Left ventricle myocardium inferior (tissue), 1 donor: Measurements from ENCODE around the gene CPEB1. TPM values are rescaled to one million over a fixed set of nuclear protein-coding genes. Genes with fewer than 3 reads are reported as not detected.
"Not testable (repeated sequence)": the region's sequence is repeated elsewhere in the genome, so short reads cannot be mapped to it uniquely, and the experiment has no call there.

Experiments used
- DNase-seq: peaks from one replicate; pipeline ENCODE4 v3.0.0-alpha.2; 2020
- H3K27ac ChIP-seq: fragments of 200-600 bp; replicated peaks from 2 replicates; pipeline ENCODE4 v1.8.0; 2021
- H3K27me3 ChIP-seq: fragments of 200-600 bp; 2 replicates; pipeline ENCODE4 v1.8.0; 2021; ENCODE audit warnings: low read depth
- H3K36me3 ChIP-seq: fragments of 200-600 bp; 2 replicates; pipeline ENCODE4 v1.8.0; 2021
- H3K4me1 ChIP-seq: fragments of 200-600 bp; 2 replicates; pipeline ENCODE4 v1.8.0; 2021
- H3K4me3 ChIP-seq: fragments of 200-600 bp; 2 replicates; pipeline ENCODE4 v1.8.0; 2021; ENCODE audit warnings: mild to moderate bottlenecking, moderate library complexity
- H3K9me3 ChIP-seq: fragments of 200-600 bp; replicated peaks from 2 replicates; pipeline ENCODE4 v1.8.0; 2021
- CTCF ChIP-seq: fragments of 200-600 bp; IDR thresholded peaks from 2 replicates; pipeline ENCODE4 v1.8.0; 2021; ENCODE audit warnings: antibody characterized with exemption, mild to moderate bottlenecking, borderline replicate concordance
- intact Hi-C: fragments of 100-400 bp; cut with micrococcal nuclease; formaldehyde crosslinking; loops from one replicate; pipeline ENCODE4 v1.11.0; 2022
- total RNA-seq: library from RNA; stranded (reverse); fragmentation: NEBNext Ultra II Directional; extraction: Animal tissue kit (Norgen Biotek cat#: 25700); gene quantifications from one replicate; pipeline ENCODE4 v1.2.1, GENCODE V29; 2021
- donor health status: DM: no; HTN: yes; CAD: no; lungs with severe emphysema.

CPEB1 gene
- total RNA-seq, 1 donor from 2014 or later = 1.6 TPM

GRCh38 chr15:82502700-82503339 is 144.3 kb downstream of the CPEB1 start:
- H3K4me3 ChIP-seq, DNase-seq, intact Hi-C loops, H3K9me3 ChIP-seq, H3K27me3 ChIP-seq, H3K27ac ChIP-seq, H3K4me1 ChIP-seq, H3K36me3 ChIP-seq: not testable (repeated sequence)
- peak; percentile 50 for TF ChIP-seq CTCF

GRCh38 chr15:82500772-82501171 is 146.4 kb downstream of the CPEB1 start:
- H3K4me3 ChIP-seq, DNase-seq, H3K27ac ChIP-seq, H3K27me3 ChIP-seq, H3K4me1 ChIP-seq, intact Hi-C loops, H3K9me3 ChIP-seq, H3K36me3 ChIP-seq: not testable (repeated sequence)

- not testable (repeated sequence) for H3K9me3 ChIP-seq, DNase-seq, H3K36me3 ChIP-seq
Observed at GRCh38 chr15:82497978-82498377, 149.2 kb downstream of the CPEB1 start.

More at GRCh38 chr15:82497978-82498377, 149.2 kb downstream of the CPEB1 start:
- intact Hi-C loops, H3K27ac ChIP-seq, H3K4me3 ChIP-seq, H3K4me1 ChIP-seq, H3K27me3 ChIP-seq: not testable (repeated sequence)

Other genes starting within 250 kb of the CPEB1 start
- 0.99 TPM for gene GOLGA6L9, start 217.5 kb downstream of the CPEB1 start, total RNA-seq
- gene RPS17, start 106.9 kb downstream of the CPEB1 start, total RNA-seq = 800 TPM
- gene AP3B2, start 62.5 kb upstream of the CPEB1 start, total RNA-seq = 0.80 TPM
- 108 TPM for gene FSD2, start 158.7 kb upstream of the CPEB1 start, total RNA-seq
- gene WHAMM, start 162.3 kb upstream of the CPEB1 start, total RNA-seq = 5.4 TPM